ENCODE data around the gene KLHDC10.

- TF ChIP-seq, protein P1, sequence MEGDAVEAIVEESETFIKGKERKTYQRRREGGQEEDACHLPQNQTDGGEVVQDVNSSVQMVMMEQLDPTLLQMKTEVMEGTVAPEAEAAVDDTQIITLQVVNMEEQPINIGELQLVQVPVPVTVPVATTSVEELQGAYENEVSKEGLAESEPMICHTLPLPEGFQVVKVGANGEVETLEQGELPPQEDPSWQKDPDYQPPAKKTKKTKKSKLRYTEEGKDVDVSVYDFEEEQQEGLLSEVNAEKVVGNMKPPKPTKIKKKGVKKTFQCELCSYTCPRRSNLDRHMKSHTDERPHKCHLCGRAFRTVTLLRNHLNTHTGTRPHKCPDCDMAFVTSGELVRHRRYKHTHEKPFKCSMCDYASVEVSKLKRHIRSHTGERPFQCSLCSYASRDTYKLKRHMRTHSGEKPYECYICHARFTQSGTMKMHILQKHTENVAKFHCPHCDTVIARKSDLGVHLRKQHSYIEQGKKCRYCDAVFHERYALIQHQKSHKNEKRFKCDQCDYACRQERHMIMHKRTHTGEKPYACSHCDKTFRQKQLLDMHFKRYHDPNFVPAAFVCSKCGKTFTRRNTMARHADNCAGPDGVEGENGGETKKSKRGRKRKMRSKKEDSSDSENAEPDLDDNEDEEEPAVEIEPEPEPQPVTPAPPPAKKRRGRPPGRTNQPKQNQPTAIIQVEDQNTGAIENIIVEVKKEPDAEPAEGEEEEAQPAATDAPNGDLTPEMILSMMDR (IDR thresholded peaks at IDR 0.05) = no peak
- TF ChIP-seq EZH2 (IDR thresholded peaks at IDR 0.05; ENCODE audit: borderline replicate concordance, insufficient read depth, low read depth, low read length, poor library complexity, severe bottlenecking) = no peak
Measured at GRCh38 chr7:130096243-130096827, 26.0 kb downstream of the KLHDC10 start.

Data from B cell (primary cell).